PFSK-1 (cell line): Measurements from ENCODE around the gene SEMA6A.

Source experiments
- FOXP2 ChIP-seq: optimal IDR thresholded peaks from 2 replicates; pipeline ENCODE3; 2011; ENCODE audit warnings: borderline replicate concordance, control low read depth, inconsistent platforms; ENCODE audit not compliant: insufficient read depth; ENCODE audit errors: extremely low read length, extremely low read depth
- POLR2AphosphoS5 ChIP-seq: IDR thresholded peaks from 2 replicates; pipeline ENCODE4 v1.6.1; 2012; ENCODE audit warnings: low read depth, mild to moderate bottlenecking, control low read depth, low read length, moderate library complexity
- SIN3A ChIP-seq: IDR thresholded peaks from 2 replicates; pipeline ENCODE4 v1.6.1; 2012; ENCODE audit warnings: mild to moderate bottlenecking, low read length, moderate library complexity, borderline replicate concordance; ENCODE audit not compliant: insufficient read depth
- TAF1 ChIP-seq: IDR thresholded peaks from 2 replicates; pipeline ENCODE4 v1.6.1; 2012; ENCODE audit warnings: low read length, control low read depth, borderline replicate concordance; ENCODE audit not compliant: insufficient read depth
- TF ChIP-seq, protein P1 (sequence below), 2 experiments: IDR thresholded peaks; 2 replicates each; pipeline versions ENCODE4 v1.6.1 to v1.8.0; 2011 to 2012; ENCODE audit warnings: low read depth in 2 of 2, low read length in 2 of 2, control low read depth in 1 of 2, inconsistent platforms in 1 of 2, mild to moderate bottlenecking in 1 of 2, moderate library complexity in 1 of 2; ENCODE audit not compliant: insufficient read depth in 1 of 2

SEMA6A gene

DNA sequence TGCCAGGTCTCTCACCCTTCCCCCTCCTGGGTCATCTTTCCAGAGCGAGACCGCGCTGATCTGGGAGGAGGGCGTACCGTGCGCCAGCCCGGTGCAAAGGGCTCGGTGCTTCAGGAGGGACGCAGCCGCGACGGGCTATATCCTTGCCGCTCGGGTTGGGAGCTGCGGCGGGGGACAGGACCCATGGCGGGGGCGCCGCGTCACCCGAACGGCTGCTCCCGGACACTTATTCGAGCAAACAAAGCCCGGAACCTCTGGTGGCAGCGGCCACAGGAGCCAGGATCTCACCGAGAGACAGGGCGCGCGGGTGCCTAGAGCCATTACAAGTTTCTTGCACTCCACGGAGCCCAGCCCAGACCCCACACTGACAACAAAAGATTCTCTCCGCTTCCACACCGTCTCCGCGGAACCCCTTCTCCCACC is 1.3 kb downstream of the SEMA6A start:
- TF ChIP-seq, protein P1, sequence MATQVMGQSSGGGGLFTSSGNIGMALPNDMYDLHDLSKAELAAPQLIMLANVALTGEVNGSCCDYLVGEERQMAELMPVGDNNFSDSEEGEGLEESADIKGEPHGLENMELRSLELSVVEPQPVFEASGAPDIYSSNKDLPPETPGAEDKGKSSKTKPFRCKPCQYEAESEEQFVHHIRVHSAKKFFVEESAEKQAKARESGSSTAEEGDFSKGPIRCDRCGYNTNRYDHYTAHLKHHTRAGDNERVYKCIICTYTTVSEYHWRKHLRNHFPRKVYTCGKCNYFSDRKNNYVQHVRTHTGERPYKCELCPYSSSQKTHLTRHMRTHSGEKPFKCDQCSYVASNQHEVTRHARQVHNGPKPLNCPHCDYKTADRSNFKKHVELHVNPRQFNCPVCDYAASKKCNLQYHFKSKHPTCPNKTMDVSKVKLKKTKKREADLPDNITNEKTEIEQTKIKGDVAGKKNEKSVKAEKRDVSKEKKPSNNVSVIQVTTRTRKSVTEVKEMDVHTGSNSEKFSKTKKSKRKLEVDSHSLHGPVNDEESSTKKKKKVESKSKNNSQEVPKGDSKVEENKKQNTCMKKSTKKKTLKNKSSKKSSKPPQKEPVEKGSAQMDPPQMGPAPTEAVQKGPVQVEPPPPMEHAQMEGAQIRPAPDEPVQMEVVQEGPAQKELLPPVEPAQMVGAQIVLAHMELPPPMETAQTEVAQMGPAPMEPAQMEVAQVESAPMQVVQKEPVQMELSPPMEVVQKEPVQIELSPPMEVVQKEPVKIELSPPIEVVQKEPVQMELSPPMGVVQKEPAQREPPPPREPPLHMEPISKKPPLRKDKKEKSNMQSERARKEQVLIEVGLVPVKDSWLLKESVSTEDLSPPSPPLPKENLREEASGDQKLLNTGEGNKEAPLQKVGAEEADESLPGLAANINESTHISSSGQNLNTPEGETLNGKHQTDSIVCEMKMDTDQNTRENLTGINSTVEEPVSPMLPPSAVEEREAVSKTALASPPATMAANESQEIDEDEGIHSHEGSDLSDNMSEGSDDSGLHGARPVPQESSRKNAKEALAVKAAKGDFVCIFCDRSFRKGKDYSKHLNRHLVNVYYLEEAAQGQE (IDR thresholded peaks at IDR 0.05; ENCODE audit: insufficient read depth in 1 of 2, low read depth in 2 of 2, low read length in 2 of 2): no peak
- TF ChIP-seq SIN3A: no peak
- TF ChIP-seq FOXP2: no peak
- no peak for TF ChIP-seq POLR2AphosphoS5
- no peak for TF ChIP-seq TAF1

DNA sequence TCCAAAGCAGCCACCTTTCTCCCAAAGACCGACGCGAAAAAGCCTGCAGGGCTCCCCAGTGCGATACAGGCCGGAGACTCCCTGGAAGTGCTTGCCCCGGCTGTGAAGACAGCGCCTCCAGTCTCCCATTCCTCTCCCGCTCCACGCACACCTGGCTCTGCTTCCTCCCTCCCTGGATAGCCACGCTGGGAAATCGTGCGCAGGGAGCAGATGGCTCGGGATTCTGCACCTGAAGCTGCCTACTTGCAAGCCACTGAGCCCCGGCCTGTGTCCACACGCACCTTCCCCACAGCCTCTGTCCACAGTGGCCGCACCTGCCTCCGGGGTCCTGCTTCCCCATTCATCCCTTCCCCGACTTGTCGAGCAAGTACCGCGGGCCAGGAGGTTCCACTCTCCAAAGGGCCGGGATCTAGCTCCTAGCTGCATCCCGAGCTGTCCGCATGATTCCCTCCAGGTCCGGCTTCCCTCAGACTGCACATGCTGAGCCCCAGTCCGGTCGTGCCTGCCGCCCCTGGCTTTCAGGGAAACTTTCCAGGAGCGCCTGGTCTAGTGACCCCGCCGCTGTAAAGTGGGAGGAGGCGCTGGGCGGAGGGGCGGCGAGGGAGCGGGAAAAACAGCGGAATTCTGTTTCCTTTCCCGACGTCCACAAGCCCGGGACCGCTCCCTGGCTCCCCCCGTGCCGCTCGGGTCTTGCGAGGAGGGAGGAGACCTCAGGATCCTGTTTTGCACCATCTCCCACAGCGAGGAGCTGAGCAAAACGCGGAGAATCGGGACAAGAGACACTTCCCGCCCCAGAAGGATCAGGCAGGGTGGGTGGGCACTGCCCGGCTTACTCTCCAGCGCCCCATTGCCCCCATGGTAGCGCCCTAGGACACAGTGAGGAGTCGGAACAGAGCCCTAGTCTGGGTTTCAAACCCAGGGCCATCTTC is 2.0 kb downstream of the SEMA6A start:
- TF ChIP-seq POLR2AphosphoS5 (no peak), SIN3A (no peak), FOXP2 (no peak), TAF1 (no peak)
- TF ChIP-seq, protein P1 (IDR thresholded peaks at IDR 0.05; ENCODE audit: insufficient read depth in 1 of 2, low read depth in 2 of 2, low read length in 2 of 2): no peak

DNA sequence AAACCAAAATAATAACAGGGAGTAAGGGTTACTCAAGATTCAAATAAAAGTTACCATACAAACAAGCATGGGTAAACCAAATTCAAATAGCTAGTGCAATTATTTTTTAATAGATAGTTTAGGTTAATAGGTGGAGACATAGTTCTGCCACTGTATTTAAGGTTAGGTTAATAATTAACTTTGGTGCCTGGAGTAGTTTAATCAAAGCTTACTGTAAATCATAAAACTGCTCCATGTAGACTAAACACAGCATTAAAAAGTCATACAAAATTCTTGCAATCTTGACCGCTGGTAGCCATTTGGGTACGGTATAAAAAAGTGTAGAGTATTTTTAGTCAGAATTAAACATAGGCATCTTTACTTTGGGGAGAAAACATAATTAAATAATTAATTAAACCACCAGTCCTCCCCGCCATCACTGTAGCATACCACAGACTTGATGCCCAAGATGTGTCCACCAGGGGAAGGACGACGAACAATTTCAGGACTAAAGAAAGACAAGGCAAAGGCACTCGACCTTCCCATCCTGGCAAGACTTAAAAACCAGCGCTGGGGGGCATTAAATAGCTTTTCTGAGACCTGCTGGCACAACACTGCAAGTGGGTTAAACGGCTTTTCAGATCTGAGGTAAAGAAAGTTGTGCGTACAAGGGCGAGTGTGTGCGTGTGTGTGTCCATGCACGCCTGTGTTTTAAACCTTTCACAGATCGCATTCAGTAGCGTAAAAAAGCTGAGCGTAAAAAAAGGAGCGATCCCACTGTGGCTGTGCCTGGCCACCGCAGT is 2.9 kb downstream of the SEMA6A start:
- TF ChIP-seq TAF1 (no peak), POLR2AphosphoS5 (no peak), FOXP2 (no peak), SIN3A (no peak)
- TF ChIP-seq, protein P1 (IDR thresholded peaks at IDR 0.05; ENCODE audit: insufficient read depth in 1 of 2, low read depth in 2 of 2, low read length in 2 of 2): no peak

DNA sequence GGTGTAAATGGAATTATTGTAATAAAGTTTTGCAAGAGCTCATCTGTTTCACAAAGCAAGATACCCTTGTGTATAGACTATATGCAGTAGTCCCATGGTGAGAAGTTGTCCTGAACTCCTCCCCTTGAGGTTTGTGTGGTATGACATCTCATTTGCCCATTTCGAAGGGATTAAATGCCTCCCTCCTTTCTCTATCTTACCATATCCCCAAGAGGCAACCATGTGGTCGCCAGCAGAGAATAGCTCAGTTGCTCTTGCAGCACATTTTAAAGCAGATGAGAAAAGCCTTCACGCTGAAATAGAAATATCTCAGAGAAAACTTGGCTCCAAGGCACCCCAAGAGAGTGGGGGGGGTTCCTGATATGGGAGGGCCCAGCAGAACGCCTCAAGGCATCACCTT is 4.6 kb downstream of the SEMA6A start:
- no peak for TF ChIP-seq TAF1
- no peak for TF ChIP-seq POLR2AphosphoS5
- TF ChIP-seq, protein P1 (IDR thresholded peaks at IDR 0.05; ENCODE audit: insufficient read depth in 1 of 2, low read depth in 2 of 2, low read length in 2 of 2): no peak
- TF ChIP-seq SIN3A: no peak
- TF ChIP-seq FOXP2: no peak
